ENCODE measurements around the gene NFATC2. TPM values are rescaled to one million over a fixed set of nuclear protein-coding genes. Genes with fewer than 3 reads are reported as not detected.

Gene NFATC2
- total and polyA plus RNA-seq, 12 donors: 0.61 to 7.7 (median 4.0) TPM

DNA sequence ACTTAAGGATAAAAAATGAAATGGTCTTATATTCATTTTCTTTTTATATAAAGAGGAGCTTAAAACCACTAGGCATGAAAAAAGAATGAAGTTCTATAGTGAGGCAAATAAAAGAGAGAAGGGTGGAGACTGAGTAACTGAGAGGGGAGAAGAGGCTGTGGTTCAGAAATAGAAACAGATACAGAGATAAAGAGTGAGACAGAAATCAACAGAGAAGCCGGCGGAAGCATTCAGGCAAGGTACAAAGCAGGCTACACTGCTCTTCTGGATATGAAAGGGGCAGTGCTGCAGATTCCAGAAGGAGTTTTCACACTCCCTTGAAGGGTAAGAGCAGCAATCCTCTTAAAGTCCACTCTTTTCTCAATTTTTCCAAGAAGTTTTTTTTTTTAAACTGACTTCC lies 29.9 kb downstream of the NFATC2 start:
- 49 to 73% (median 63%) methylated on average over 2 of the region's 2 CpGs for WGBS, 4 donors
- TF ChIP-seq, protein P1, sequence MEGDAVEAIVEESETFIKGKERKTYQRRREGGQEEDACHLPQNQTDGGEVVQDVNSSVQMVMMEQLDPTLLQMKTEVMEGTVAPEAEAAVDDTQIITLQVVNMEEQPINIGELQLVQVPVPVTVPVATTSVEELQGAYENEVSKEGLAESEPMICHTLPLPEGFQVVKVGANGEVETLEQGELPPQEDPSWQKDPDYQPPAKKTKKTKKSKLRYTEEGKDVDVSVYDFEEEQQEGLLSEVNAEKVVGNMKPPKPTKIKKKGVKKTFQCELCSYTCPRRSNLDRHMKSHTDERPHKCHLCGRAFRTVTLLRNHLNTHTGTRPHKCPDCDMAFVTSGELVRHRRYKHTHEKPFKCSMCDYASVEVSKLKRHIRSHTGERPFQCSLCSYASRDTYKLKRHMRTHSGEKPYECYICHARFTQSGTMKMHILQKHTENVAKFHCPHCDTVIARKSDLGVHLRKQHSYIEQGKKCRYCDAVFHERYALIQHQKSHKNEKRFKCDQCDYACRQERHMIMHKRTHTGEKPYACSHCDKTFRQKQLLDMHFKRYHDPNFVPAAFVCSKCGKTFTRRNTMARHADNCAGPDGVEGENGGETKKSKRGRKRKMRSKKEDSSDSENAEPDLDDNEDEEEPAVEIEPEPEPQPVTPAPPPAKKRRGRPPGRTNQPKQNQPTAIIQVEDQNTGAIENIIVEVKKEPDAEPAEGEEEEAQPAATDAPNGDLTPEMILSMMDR (IDR thresholded peaks at IDR 0.05): no peak
- TF ChIP-seq POLR2A (IDR thresholded peaks at IDR 0.05): no peak
- Histone ChIP-seq H3K4me1 (replicated peaks in 1 of 2) (peaks cover 0 to 5% of the 10 kb centered on the region in 2 donors), H3K36me3 (replicated peaks in 1 of 2) (no peaks in the 10 kb centered on the region), H3K9me3 (replicated peaks in 1 of 3) (no peaks in the 10 kb centered on the region), H3K4me3 (no peak overlapping the region), H3K27ac (no peak overlapping the region), H3K27me3 (no peaks in the 10 kb centered on the region)
- intact Hi-C loops (cut with DNase I): no loop called here
- no peak for DNase-seq

DNA sequence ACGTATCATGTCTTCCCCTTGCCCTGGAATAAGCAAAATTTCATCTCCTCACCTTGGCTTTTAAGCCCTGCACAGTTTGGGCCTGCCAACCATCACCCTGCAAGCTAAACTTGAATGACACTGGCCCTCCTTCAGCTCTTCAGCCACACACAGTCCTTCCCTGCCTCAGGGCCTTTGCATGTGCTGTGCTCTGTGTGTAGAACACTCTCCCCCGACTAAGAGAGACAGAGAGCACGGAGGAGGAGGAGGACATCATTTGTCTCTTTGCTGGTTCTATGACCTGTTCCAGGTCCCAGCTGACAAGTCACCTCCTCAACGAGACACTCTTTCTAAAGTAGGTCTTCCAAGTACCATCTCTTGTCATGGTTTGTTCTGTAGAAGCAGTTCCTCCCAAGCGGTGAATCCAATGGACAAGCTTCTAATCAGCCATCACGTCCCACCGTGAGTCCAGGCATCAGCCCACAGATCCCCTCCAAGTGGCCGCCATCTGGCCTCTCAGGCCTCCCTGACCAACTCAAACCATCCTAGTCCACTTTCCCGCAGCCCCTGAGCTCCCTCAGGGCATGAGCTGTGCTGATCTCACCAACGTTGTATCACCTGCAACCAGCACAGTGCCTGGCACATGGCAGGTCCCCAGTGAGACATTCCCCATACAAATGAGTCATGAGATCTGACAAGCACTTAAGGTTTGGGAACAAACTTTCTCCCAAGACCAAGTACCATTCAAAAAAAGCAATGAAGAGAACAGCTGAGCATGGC lies 30.5 kb downstream of the NFATC2 start:
- H3K36me3 ChIP-seq (replicated peaks in 1 of 2): no peaks in the 10 kb centered on the region
- H3K9me3 ChIP-seq (replicated peaks in 1 of 3): no peaks in the 10 kb centered on the region
- WGBS, 4 donors: 90 to 94% (median 92%) methylated on average over 9 to 10 of the region's 10 CpGs
- no peaks in the 10 kb centered on the region for H3K27me3 ChIP-seq
- intact Hi-C loops (cut with DNase I): no loop called here
- peaks cover 0 to 5% of the 10 kb centered on the region in 2 donors for H3K4me1 ChIP-seq (replicated peaks in 1 of 2)
- no peak overlapping the region for H3K27ac ChIP-seq
- TF ChIP-seq, protein P1 (IDR thresholded peaks at IDR 0.05): no peak
- no peak for TF ChIP-seq POLR2A (IDR thresholded peaks at IDR 0.05)
- H3K4me3 ChIP-seq: no peak overlapping the region
- DNase-seq: no peak

DNA sequence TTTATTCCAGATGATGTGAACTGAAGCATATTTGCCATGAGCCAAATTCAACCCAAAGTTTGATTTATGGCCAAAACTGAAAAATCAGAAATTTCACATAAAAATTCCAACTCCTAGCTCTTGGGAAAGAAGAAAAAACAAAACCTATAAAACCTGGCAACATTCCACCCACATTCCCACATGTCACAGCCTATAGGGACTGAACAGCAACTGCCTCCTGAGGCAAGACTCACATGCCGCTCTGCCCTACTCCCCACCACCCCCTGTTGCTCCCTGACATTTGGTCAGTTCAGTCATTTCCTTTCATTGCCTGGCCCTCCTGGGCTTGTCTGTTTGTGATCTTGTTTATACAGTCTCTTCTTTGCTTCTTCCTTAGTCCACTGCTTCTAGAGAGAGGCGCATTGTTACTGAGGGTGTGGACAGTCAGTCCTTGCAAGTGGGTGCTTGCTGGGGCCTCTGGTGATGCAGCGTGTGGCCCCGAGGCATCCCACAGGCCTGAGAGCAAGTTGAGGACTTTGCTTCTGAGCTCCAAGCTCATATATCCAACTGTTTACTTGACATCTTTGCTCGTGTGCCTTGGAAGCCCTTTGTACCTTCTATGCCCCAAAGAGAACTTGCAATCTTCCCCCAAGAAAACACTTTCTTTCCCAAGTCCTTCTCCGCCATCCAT lies 31.4 kb downstream of the NFATC2 start:
- no peaks in the 10 kb centered on the region for H3K27me3 ChIP-seq
- no peaks in the 10 kb centered on the region for H3K9me3 ChIP-seq (replicated peaks in 1 of 3)
- no peak overlapping the region for H3K4me3 ChIP-seq
- intact Hi-C loops (cut with DNase I): no loop called here
- no peak for DNase-seq
- peaks cover 0 to 5% of the 10 kb centered on the region in 2 donors for H3K4me1 ChIP-seq (replicated peaks in 1 of 2)
- 84 to 95% (median 88%) methylated on average over 6 of the region's 6 CpGs for WGBS, 4 donors
- no peak overlapping the region for H3K27ac ChIP-seq
- no peak for TF ChIP-seq POLR2A (IDR thresholded peaks at IDR 0.05)
- TF ChIP-seq, protein P1 (IDR thresholded peaks at IDR 0.05): no peak
- no peaks in the 10 kb centered on the region for H3K36me3 ChIP-seq (replicated peaks in 1 of 2)

DNA sequence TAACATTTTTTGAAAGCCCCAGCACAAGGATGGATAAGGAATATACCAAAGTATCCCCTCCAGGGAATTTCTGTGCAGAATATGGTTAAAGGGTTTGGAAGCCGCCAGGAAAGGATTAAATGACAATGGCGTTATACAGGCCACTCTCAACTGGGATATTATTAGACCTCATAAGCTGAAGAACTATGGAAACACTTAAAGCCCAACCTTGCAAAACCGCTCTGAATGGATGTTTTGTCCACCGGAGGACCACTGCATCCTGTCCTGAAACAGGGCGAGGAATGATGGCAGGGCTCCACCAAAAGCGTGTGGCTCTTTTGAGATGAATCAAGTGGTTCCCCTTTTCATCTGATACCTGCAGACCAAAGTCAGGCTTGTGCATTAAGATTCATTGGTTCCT lies 32.4 kb downstream of the NFATC2 start:
- no peaks in the 10 kb centered on the region for H3K27me3 ChIP-seq
- intact Hi-C loops (cut with DNase I): no loop called here
- DNase-seq: no peak
- TF ChIP-seq POLR2A (IDR thresholded peaks at IDR 0.05): no peak
- no peak overlapping the region for H3K27ac ChIP-seq
- 88 to 94% (median 91%) methylated on average over 6 of the region's 6 CpGs for WGBS, 4 donors
- peaks cover 0 to 5% of the 10 kb centered on the region in 2 donors for H3K4me1 ChIP-seq (replicated peaks in 1 of 2)
- H3K36me3 ChIP-seq (replicated peaks in 1 of 2): no peaks in the 10 kb centered on the region
- no peaks in the 10 kb centered on the region for H3K9me3 ChIP-seq (replicated peaks in 1 of 3)
- H3K4me3 ChIP-seq: no peak overlapping the region
